ENCODE results near the gene TRAPPC12. TPM values are rescaled to one million over a fixed set of nuclear protein-coding genes. Genes with fewer than 3 reads are reported as not detected.

Gene TRAPPC12
- total RNA-seq, 6 donors from 2014 or later: 68.1 to 307 (median 91.5) TPM

DNA sequence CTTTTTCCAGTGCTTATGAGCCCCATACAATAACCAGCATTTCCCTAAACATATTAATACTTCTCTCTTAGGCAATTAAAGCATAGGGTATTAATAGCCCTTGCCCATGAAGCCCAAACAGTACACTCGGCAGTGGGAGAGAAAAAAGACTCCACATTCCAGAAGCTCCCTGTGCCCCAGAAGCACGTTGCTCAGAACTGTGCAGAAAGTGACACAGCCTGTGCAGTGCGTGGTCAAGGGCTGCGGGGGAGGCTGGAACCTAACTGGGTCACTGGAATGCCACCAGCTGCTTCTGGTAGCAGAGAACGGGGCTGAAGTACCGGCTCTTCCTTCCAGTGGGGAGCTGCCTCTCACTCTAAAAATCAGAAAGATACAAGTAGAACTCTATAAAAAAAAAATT lies 34.6 kb upstream of the TRAPPC12 start:
- H3K36me3 ChIP-seq: peaks cover 0 to 5% (median 0%) of the 10 kb centered on the region in 4 donors
- ATAC-seq (ENCODE audit: low FRiP score in 2 of 2): no peak
- no peak overlapping the region for H3K27ac ChIP-seq
- WGBS, 2 donors: 80 to 91% methylated on average over 6 of the region's 6 CpGs
- TF ChIP-seq POLR2AphosphoS5 (IDR thresholded peaks at IDR 0.05): no peak
- TF ChIP-seq EP300 (IDR thresholded peaks at IDR 0.05): no peak
- TF ChIP-seq CTCF (IDR thresholded peaks at IDR 0.05): no peak
- TF ChIP-seq POLR2A (IDR thresholded peaks at IDR 0.05): no peak
- H3K4me3 ChIP-seq: no peak overlapping the region
- H3K9me3 ChIP-seq: no peaks in the 10 kb centered on the region
- no peak for DNase-seq
- H3K4me1 ChIP-seq: no peaks in the 10 kb centered on the region
- H3K27me3 ChIP-seq: no peaks in the 10 kb centered on the region

- TF ChIP-seq POLR2A (IDR thresholded peaks at IDR 0.05): no peak
- TF ChIP-seq EP300 (IDR thresholded peaks at IDR 0.05): no peak
- H3K36me3 ChIP-seq: peaks cover 0 to 5% (median 0%) of the 10 kb centered on the region in 4 donors
- H3K4me1 ChIP-seq: no peaks in the 10 kb centered on the region
- DNase-seq: no peak
- no peaks in the 10 kb centered on the region for H3K9me3 ChIP-seq
- no peak for ATAC-seq (ENCODE audit: low FRiP score in 2 of 2)
- H3K27ac ChIP-seq: no peak overlapping the region
- 95 to 98% methylated on average over 7 of the region's 7 CpGs for WGBS, 2 donors
- H3K27me3 ChIP-seq: no peaks in the 10 kb centered on the region
- no peak overlapping the region for H3K4me3 ChIP-seq
Observed at GRCh38 chr2:3345621-3346020, 33.9 kb upstream of the TRAPPC12 start.

GRCh38 chr2:3348767-3349166 lies 30.7 kb upstream of the TRAPPC12 start:
- ATAC-seq (ENCODE audit: low FRiP score in 2 of 2) (peak in 1 of 2 donors; percentile 34), DNase-seq (peak in 1 of 2 donors; percentile 56)
- peaks cover 0 to 13% (median 6%) of the 10 kb centered on the region in 4 donors for H3K36me3 ChIP-seq
- H3K27me3 ChIP-seq: no peaks in the 10 kb centered on the region
- no peak overlapping the region for H3K27ac ChIP-seq
- WGBS, 2 donors: 75 to 90% methylated on average over 9 to 12 of the region's 12 CpGs
- H3K4me1 ChIP-seq: no peaks in the 10 kb centered on the region
- peaks cover 0 to 6% (median 0%) of the 10 kb centered on the region in 4 donors for H3K9me3 ChIP-seq
- TF ChIP-seq EP300 (IDR thresholded peaks at IDR 0.05) (no peak), POLR2A (IDR thresholded peaks at IDR 0.05) (no peak), CTCF (IDR thresholded peaks at IDR 0.05) (no peak), POLR2AphosphoS5 (IDR thresholded peaks at IDR 0.05) (no peak)
- no peak overlapping the region for H3K4me3 ChIP-seq

DNA sequence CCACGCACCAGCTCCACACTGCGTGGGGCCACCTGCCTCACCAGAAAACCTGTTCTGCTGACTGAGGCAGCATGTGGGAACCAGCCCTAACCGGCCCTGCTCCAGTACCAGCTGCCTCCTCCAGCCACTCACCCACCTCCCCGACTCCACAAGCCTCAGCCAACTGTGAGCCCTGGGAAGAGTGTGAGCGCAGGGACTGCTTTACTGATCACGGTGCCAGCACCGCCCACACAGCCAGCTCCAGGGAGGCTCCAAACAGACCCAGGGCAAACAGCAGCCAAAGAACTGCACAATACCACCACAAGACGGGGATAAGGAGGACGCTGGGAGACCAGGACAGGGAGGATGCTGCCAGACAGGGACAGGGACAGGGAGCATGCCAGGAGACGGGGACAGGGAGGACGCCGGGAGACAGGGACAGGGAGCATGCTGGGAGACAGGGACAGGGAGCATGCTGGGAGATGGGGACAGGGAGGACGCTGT lies 30.2 kb upstream of the TRAPPC12 start:
- peaks cover 0 to 16% (median 6%) of the 10 kb centered on the region in 4 donors for H3K36me3 ChIP-seq
- H3K27me3 ChIP-seq: no peaks in the 10 kb centered on the region
- 71 to 83% methylated on average over 12 to 13 of the region's 13 CpGs for WGBS, 2 donors
- no peaks in the 10 kb centered on the region for H3K4me1 ChIP-seq
- TF ChIP-seq POLR2AphosphoS5 (IDR thresholded peaks at IDR 0.05) (no peak), EP300 (IDR thresholded peaks at IDR 0.05) (no peak), CTCF (IDR thresholded peaks at IDR 0.05) (no peak), POLR2A (IDR thresholded peaks at IDR 0.05) (no peak)
- ATAC-seq (ENCODE audit: low FRiP score in 2 of 2) (peak in 1 of 2 donors; percentile 25), DNase-seq (peak in 1 of 2 donors; percentile 30)
- H3K9me3 ChIP-seq: peaks cover 0 to 6% (median 0%) of the 10 kb centered on the region in 4 donors
- H3K27ac ChIP-seq: no peak overlapping the region
- H3K4me3 ChIP-seq: no peak overlapping the region

DNA sequence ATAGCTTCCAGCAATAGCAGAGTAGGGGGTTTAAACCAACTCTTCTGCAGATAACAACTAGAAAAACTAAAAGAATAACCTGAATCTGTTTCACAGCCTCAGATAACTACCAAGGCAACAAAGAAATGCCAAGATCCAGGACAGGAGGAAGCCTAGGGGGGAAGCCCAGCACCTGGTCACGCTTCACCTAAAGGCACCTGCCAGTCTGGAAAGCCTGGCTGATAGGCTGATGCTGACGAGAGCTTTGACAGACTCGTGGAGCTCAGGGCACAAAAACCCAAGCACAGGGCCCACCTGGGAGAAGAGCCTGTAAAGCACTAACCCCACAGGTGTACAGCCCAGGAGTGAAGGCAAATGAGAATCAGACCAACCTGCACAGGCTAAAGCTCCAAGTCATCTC lies 24.5 kb upstream of the TRAPPC12 start:
- 93 to 94% methylated on average over 3 of the region's 3 CpGs for WGBS, 2 donors
- DNase-seq: no peak
- Histone ChIP-seq H3K36me3 (peaks cover 0 to 16% (median 4%) of the 10 kb centered on the region in 4 donors), H3K27me3 (no peaks in the 10 kb centered on the region), H3K4me1 (peaks cover 0 to 15% (median 4%) of the 10 kb centered on the region in 4 donors), H3K27ac (no peak overlapping the region), H3K9me3 (peaks cover 0 to 6% (median 0%) of the 10 kb centered on the region in 4 donors), H3K4me3 (no peak overlapping the region)
- ATAC-seq (ENCODE audit: low FRiP score in 2 of 2): no peak
- TF ChIP-seq POLR2AphosphoS5 (IDR thresholded peaks at IDR 0.05) (no peak), POLR2A (IDR thresholded peaks at IDR 0.05) (no peak), CTCF (IDR thresholded peaks at IDR 0.05) (no peak), EP300 (IDR thresholded peaks at IDR 0.05) (no peak)
